B cell (primary cell): ENCODE measurements around the gene NPW. TPM values are rescaled to one million over a fixed set of nuclear protein-coding genes. Genes with fewer than 3 reads are reported as not detected.

Experiments used
- ATAC-seq: fragments of 200-7000 bp; cut with Tn5 transposase; one replicate; pipeline ENCODE4 v1.10.0; 2021; ENCODE audit warnings: low read depth, mild to moderate bottlenecking, moderate number of reproducible peaks, moderate library complexity
- CTCF ChIA-PET: fragments of 350-600 bp; sonication (Branson Sonifier 250); formaldehyde crosslinking; loops from one replicate; lab custom pipeline; 2021; ENCODE audit warnings: antibody characterized with exemption, inconsistent platforms; lab: Charles Lee
- POLR2A ChIA-PET: fragments of 350-600 bp; sonication (Branson Sonifier 250); formaldehyde crosslinking; loops from one replicate; lab custom pipeline; 2021; ENCODE audit warnings: antibody characterized with exemption; lab: Charles Lee
- DNase-seq: peaks from one replicate; pipeline ENCODE4 v3.0.0; 2013
- H2AFZ ChIP-seq: 2 replicates; pipeline ENCODE4 v1.6.1; 2012; ENCODE audit warnings: mild to moderate bottlenecking, low read depth, low read length; ENCODE audit not compliant: insufficient read depth, poor library complexity, severe bottlenecking
- H3K27ac ChIP-seq, 2 donors: 1 replicate in 1 of 2; 2 replicates in 1 of 2; pipeline ENCODE4 v1.5.1; 2012 to 2013; ENCODE audit warnings: low read length in 2 of 2, mild to moderate bottlenecking in 2 of 2, moderate library complexity in 1 of 2
- H3K27me3 ChIP-seq, 4 experiments: fragments of 200-600 bp in 1 of 4; sonication (generic) in 1 of 4; replicated peaks in 1 of 4; 1 replicate in 2 of 4; 2 replicates in 2 of 4; pipeline versions ENCODE4 v1.6.1 to v1.7.0; 2013 to 2016; ENCODE audit warnings: low read length in 3 of 4, mild to moderate bottlenecking in 2 of 4, mixed read lengths in 1 of 4, moderate library complexity in 1 of 4; ENCODE audit not compliant: insufficient read depth in 4 of 4, control insufficient read depth in 3 of 4; ENCODE audit errors: control extremely low read depth in 1 of 4
- H3K36me3 ChIP-seq, 2 experiments: replicated peaks in 1 of 2; 1 replicate in 1 of 2; 2 replicates in 1 of 2; pipeline versions ENCODE4 v1.6.1 to v1.7.1; 2013; ENCODE audit warnings: low read length in 1 of 2; ENCODE audit not compliant: insufficient read depth in 2 of 2, control insufficient read depth in 1 of 2; ENCODE audit errors: control extremely low read depth in 1 of 2, extremely low read depth in 1 of 2
- H3K4me1 ChIP-seq, 2 donors: fragments of 200-600 bp in 1 of 2; sonication (generic) in 1 of 2; 1 replicate in 1 of 2; 2 replicates in 1 of 2; pipeline versions ENCODE4 v1.5.1 to v1.6.1; 2013 to 2017; ENCODE audit warnings: low read length in 2 of 2; ENCODE audit not compliant: control insufficient read depth in 2 of 2, insufficient read depth in 2 of 2
- H3K4me2 ChIP-seq: replicated peaks from 2 replicates; pipeline ENCODE3; 2012; ENCODE audit warnings: mild to moderate bottlenecking, low read depth, low read length; ENCODE audit not compliant: poor library complexity, severe bottlenecking
- H3K4me3 ChIP-seq, 5 experiments: fragments of 200-600 bp in 1 of 5; sonication (generic) in 1 of 5; 1 replicate in 3 of 5; 2 replicates in 2 of 5; pipeline versions ENCODE4 v1.5.1 to v1.7.0; 2011 to 2016; ENCODE audit warnings: low read length in 4 of 5, mild to moderate bottlenecking in 4 of 5, low read depth in 2 of 5, control low read depth in 1 of 5, moderate library complexity in 1 of 5; ENCODE audit not compliant: insufficient read depth in 1 of 5; ENCODE audit errors: control extremely low read depth in 1 of 5, extremely low read depth in 1 of 5
- H3K79me2 ChIP-seq: fragments of 200-600 bp; sonication (generic); one replicate; pipeline ENCODE4 v1.6.0; 2016; ENCODE audit warnings: low read length; ENCODE audit not compliant: control insufficient read depth, insufficient read depth
- H3K9ac ChIP-seq: fragments of 200-600 bp; sonication (generic); 2 replicates; pipeline ENCODE4 v1.6.1; 2017; ENCODE audit warnings: mild to moderate bottlenecking, low read length, moderate library complexity
- H3K9me3 ChIP-seq, 3 donors: one replicate each; pipeline versions ENCODE4 v1.6.1 to v1.7.1; 2013; ENCODE audit warnings: low read length in 2 of 3; ENCODE audit not compliant: control insufficient read depth in 2 of 3, insufficient read depth in 1 of 3; ENCODE audit errors: control extremely low read depth in 1 of 3
- H4K20me1 ChIP-seq: 2 replicates; pipeline ENCODE4 v1.6.0; 2012; ENCODE audit warnings: mild to moderate bottlenecking, low read length; ENCODE audit not compliant: insufficient read depth, control insufficient read depth, poor library complexity, severe bottlenecking
- H3K27ac Mint-ChIP-seq: one replicate; pipeline ENCODE4 v1.8.0; 2021; ENCODE audit warnings: mixed read lengths
- H3K27me3 Mint-ChIP-seq: one replicate; pipeline ENCODE4 v1.8.0; 2021; ENCODE audit warnings: mixed read lengths
- H3K4me1 Mint-ChIP-seq: one replicate; pipeline ENCODE4 v1.8.0; 2021; ENCODE audit warnings: mixed read lengths
- H3K4me3 Mint-ChIP-seq: one replicate; pipeline ENCODE4 v1.8.0; 2021; ENCODE audit warnings: mixed read lengths
- H3K9me3 Mint-ChIP-seq: one replicate; pipeline ENCODE4 v1.8.0; 2022; ENCODE audit warnings: mixed read lengths; ENCODE audit not compliant: insufficient read depth
- EZH2 ChIP-seq: IDR thresholded peaks from 2 replicates; pipeline ENCODE4 v1.6.1; 2012; ENCODE audit warnings: borderline replicate concordance, low read depth, mild to moderate bottlenecking, moderate library complexity, low read length; ENCODE audit not compliant: insufficient read depth, poor library complexity, severe bottlenecking
- WGBS: methylation state at CpG from one replicate; pipeline ENCODE4 v1.1.5; 2013; ENCODE audit warnings: missing lambda C conversion rate; ENCODE audit not compliant: insufficient coverage; 5-methylcytosine and 5-hydroxymethylcytosine counted together
- intact Hi-C: fragments of 100-400 bp; cut with micrococcal nuclease; formaldehyde crosslinking; loops from one replicate; pipeline ENCODE4 v1.10.0; 2022
- polyA plus RNA-seq: library from polyadenylated mRNA; depleted of rRNA; stranded (reverse); fragments of >200 nt; gene quantifications from 2 replicates; pipeline ENCODE4 v1.2.3, GENCODE V29; 2012
- total RNA-seq, 2 donors: library from RNA; stranded (reverse); fragments of 120-200 nt in 1 of 2; gene quantifications; 1 replicate in 1 of 2; 2 replicates in 1 of 2; pipeline versions ENCODE4 v1.2.3 to v1.2.4, GENCODE V29; 2013 to 2022
- TF ChIP-seq, protein P1 (sequence below): fragments of 200-600 bp; IDR thresholded peaks from one replicate; pipeline ENCODE4 v1.8.0; 2022; ENCODE audit warnings: antibody characterized with exemption, mild to moderate bottlenecking

The NPW gene
- total and polyA plus RNA-seq, 2 donors (not counting 1 experiment from before 2014, with no cell fraction given): 0.13 to 1.7 TPM

DNA sequence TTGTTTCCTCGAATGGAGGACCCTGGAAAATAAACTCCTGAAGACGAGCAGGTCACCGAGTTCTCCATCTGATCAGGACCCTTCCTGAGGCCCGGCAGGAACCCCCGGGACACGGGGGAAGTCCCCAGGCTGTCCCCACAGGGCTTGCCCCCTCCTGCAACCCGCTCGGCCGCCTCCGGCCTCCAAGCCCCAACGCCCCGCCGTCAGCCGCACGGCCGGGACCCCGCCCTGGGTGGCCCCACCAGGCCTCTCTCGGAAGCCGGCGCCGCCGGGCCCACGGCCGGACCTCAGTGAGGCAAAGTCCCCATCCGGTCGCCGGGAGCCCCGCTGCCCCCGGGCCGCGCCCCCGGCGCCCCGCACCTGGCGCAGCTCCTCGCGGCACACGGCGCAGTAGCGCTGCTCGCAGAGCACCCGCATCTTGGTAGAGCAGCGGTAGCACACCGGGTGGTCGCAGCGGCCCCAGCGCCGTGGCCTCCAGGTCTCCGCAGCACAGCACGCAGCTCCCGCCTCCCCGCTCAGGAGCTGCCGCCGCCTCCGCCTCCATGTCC lies 10.3 kb upstream of the NPW start:
- POLR2A ChIA-PET: interaction anchor here (1.1 to 1.5 kb wide), 3 partner anchors 18 to 146 kb away, joined by 3 to 5 read pairs (median 4); partner anchors contain the start of genes RPS2 and TRAF7
- peak overlapping the region; percentile 82 for H3K4me3 Mint-ChIP-seq
- H3K27me3 Mint-ChIP-seq: no peaks in the 10 kb centered on the region
- intact Hi-C loops: loop anchor here (1.0 to 2.0 kb wide), 7 partner anchors 14 to 146 kb away; partner anchors contain the start of genes GFER, NDUFB10, NTHL1 and RPS2
- Histone ChIP-seq H3K79me2 (peaks cover 58% of the 10 kb centered on the region), H3K27me3 (no peaks in the 10 kb centered on the region), H3K27ac (peak overlapping the region in 1 of 2 donors; percentile 77), H3K36me3 (peaks cover 0 to 6% of the 10 kb centered on the region in 2 experiments), H4K20me1 (peaks cover 50% of the 10 kb centered on the region), H3K4me3 (peak overlapping the region; percentile 17 to 67 (median 54)), H3K4me2 (peak overlapping the region; percentile 77), H3K9ac (peak overlapping the region; percentile 63), H2AFZ (peak overlapping the region; percentile 51), H3K4me1 (peaks cover 38 to 48% of the 10 kb centered on the region in 2 donors), H3K9me3 (no peaks in the 10 kb centered on the region)
- no peaks in the 10 kb centered on the region for H3K9me3 Mint-ChIP-seq
- WGBS: under 1% methylated on average over 55 of the region's 55 CpGs
- CTCF ChIA-PET: interaction anchor here (1.1 kb wide), 1 partner anchor 51 kb away, joined by 3 read pairs; no protein-coding TSS in a partner anchor
- TF ChIP-seq, protein P1, sequence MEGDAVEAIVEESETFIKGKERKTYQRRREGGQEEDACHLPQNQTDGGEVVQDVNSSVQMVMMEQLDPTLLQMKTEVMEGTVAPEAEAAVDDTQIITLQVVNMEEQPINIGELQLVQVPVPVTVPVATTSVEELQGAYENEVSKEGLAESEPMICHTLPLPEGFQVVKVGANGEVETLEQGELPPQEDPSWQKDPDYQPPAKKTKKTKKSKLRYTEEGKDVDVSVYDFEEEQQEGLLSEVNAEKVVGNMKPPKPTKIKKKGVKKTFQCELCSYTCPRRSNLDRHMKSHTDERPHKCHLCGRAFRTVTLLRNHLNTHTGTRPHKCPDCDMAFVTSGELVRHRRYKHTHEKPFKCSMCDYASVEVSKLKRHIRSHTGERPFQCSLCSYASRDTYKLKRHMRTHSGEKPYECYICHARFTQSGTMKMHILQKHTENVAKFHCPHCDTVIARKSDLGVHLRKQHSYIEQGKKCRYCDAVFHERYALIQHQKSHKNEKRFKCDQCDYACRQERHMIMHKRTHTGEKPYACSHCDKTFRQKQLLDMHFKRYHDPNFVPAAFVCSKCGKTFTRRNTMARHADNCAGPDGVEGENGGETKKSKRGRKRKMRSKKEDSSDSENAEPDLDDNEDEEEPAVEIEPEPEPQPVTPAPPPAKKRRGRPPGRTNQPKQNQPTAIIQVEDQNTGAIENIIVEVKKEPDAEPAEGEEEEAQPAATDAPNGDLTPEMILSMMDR: no peak
- TF ChIP-seq EZH2: no peak
- DNase-seq (no peak), ATAC-seq (peak; percentile 4)
- H3K4me1 Mint-ChIP-seq: peaks cover 43% of the 10 kb centered on the region
- peak overlapping the region; percentile 68 for H3K27ac Mint-ChIP-seq
